ENCODE measurements around the gene SHC2.

SHC2 gene

DNA sequence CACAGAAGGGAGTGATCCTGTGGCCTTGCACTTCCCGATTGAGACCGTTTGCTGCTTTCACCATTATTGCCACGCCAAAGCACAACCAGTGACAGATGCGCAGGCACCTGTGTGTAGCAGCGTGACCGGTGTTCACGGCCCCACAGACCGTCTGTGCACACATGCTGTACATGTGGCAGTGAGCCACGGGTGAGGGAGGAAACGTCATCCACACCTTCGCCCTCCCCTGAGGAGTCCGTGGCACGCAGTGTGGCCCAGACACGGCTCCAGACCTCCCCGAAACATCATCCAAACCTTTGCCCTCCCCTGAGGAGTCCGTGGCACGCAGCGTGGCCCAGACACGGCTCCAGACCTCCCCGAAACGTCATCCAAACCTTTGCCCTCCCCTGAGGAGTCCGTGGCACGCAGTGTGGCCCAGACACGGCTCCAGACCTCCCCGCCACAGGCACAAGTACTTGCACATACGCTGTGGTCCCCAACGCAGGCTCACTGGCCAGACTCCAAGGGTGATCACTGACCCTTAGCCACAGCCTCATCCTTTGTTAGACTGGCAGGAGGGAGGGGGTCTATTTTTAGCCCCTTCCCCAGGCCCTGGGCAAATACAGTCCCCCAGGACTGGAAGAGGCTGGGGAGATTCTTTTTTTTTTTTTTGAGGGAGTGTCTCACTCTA, 7.9 kb upstream of the SHC2 start:
- TF ChIP-seq GATA3 (IDR thresholded peaks at IDR 0.05; ENCODE audit: low read depth, low read length) (no peak), GATA2 (IDR thresholded peaks at IDR 0.05; ENCODE audit: low read depth, low read length) (no peak)

DNA sequence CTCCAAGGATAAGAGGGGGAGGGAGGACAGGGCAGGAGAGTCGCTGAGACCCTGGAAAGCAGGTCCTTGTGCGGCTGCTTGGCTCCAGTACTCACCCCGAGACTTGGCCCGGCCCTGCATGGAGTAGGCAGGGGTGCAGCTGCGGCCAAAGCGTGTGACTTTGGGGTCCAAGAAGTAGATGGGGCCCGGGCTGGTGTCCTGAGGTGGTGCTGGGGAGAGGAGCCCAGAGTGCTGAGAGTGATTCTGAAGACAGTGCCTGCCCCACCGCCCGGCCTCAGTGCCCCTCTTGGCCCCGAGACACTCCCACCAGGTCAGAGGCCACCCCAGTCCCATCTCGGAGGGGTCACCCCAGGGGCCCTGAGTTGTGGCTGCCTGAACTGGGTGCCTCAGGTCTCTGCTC, 6.7 kb upstream of the SHC2 start:
- no peak for TF ChIP-seq GATA3 (IDR thresholded peaks at IDR 0.05; ENCODE audit: low read depth, low read length)
- no peak for TF ChIP-seq GATA2 (IDR thresholded peaks at IDR 0.05; ENCODE audit: low read depth, low read length)

- no peak for TF ChIP-seq GATA2 (IDR thresholded peaks at IDR 0.05; ENCODE audit: low read depth, low read length)
- TF ChIP-seq GATA3 (IDR thresholded peaks at IDR 0.05; ENCODE audit: low read depth, low read length) = no peak
Observed at GRCh38 chr19:465056-465816, 4.4 kb upstream of the SHC2 start.

DNA sequence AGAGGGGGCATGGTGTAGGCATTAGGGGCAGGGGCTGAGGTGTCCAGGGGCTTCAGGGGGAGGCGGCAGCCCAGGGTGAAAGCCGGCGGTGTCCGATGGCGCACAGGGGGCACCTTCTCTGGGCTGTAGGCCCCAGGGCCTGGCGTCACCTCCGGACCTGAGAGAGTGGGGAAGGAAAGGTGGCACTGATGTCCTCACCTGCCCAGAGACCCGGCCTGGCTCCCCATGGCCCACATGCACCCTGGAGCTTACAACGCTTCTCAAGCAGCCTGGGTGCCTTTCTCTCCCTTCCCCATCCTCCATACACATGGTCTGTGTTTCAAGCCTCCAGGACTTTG, 3.3 kb upstream of the SHC2 start:
- TF ChIP-seq GATA3 (IDR thresholded peaks at IDR 0.05; ENCODE audit: low read depth, low read length) (no peak), GATA2 (IDR thresholded peaks at IDR 0.05; ENCODE audit: low read depth, low read length) (no peak)

GRCh38 chr19:463483-464207, 2.8 kb upstream of the SHC2 start:
- TF ChIP-seq GATA2 (IDR thresholded peaks at IDR 0.05; ENCODE audit: low read depth, low read length) (no peak), GATA3 (IDR thresholded peaks at IDR 0.05; ENCODE audit: low read depth, low read length) (no peak)

- peak; percentile 59; the same call in 1 of the 2 replicates for TF ChIP-seq GATA2 (IDR thresholded peaks at IDR 0.05; ENCODE audit: low read depth, low read length)
- TF ChIP-seq GATA3 (IDR thresholded peaks at IDR 0.05; ENCODE audit: low read depth, low read length) = no peak
Observed at GRCh38 chr19:461721-462551, 1.1 kb upstream of the SHC2 start.

DNA sequence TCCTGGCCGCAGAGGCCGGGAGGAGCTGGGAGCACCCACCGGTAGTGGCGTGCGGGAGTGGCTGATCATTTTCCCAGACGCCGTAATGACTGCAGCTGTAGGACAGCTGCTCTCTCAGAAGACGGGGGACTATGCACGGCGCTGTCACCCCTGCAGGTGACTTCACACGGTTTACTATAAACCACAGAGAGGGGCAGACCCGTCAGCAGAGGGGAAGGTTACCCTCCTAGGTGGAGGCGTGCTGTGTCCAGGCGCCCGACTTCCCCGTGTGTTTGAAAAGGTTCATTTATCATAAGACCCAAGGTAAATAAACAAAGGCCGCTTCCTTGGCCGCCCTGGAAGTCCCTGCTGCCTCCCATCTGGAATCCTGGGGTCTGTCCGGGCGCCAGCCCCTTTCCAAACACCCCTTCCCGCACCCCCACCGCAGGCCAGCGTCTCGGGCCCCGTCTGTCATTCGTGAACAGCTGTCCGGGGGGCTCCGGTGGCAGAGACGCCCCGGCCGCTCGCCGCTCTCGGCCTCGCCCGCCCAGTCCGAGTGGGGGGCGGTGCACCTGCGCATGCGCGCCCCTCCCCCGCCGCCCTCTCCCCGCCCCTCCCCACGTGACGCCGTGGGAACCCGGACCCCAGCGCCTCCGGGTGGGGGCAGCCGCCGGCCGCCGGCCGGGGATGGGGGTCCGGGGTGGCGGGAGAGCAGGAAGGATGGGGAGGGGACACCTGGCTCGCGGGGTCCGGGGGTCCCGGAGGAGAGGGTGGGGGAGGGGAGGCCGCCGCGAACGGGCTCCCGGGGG, 915 bp downstream of the SHC2 start:
- TF ChIP-seq GATA3 (IDR thresholded peaks at IDR 0.05; ENCODE audit: low read depth, low read length) = no peak
- no peak for TF ChIP-seq GATA2 (IDR thresholded peaks at IDR 0.05; ENCODE audit: low read depth, low read length)

- TF ChIP-seq GATA3 (IDR thresholded peaks at IDR 0.05; ENCODE audit: low read depth, low read length) (no peak), GATA2 (IDR thresholded peaks at IDR 0.05; ENCODE audit: low read depth, low read length) (no peak)
Observed at GRCh38 chr19:458091-459042, 2.5 kb downstream of the SHC2 start.

DNA sequence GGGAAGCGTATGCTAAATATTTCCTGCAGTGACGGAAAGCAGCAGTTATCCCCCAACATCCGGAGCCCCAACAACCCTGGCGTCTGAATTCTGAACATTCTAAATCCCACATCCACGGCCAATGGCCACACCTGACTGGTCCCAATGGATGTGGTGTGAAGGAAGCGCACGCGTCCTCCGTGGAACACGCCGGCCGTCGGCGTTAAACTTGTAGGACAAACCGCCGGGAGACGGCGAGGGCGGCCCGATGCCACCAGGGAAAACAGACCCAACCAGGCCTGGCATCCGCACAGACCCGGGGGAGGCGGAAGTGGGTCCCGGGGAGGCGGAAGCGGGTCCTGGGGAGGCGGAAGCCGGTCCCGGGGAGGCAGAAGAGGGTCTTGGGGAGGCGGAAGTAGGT, 3.2 kb downstream of the SHC2 start:
- TF ChIP-seq GATA2 (IDR thresholded peaks at IDR 0.05; ENCODE audit: low read depth, low read length) (no peak), GATA3 (IDR thresholded peaks at IDR 0.05; ENCODE audit: low read depth, low read length) (no peak)

GRCh38 chr19:456547-457110, 4.2 kb downstream of the SHC2 start:
- TF ChIP-seq GATA3 (IDR thresholded peaks at IDR 0.05; ENCODE audit: low read depth, low read length) (no peak), GATA2 (IDR thresholded peaks at IDR 0.05; ENCODE audit: low read depth, low read length) (no peak)

GRCh38 chr19:455851-456546, 4.8 kb downstream of the SHC2 start:
- TF ChIP-seq GATA3 (IDR thresholded peaks at IDR 0.05; ENCODE audit: low read depth, low read length) = no peak
- TF ChIP-seq GATA2 (IDR thresholded peaks at IDR 0.05; ENCODE audit: low read depth, low read length) = no peak
